Measurements from ENCODE around the gene ASB1.

- TF ChIP-seq CTCF (IDR thresholded peaks at IDR 0.05) (no peak), POLR2A (IDR thresholded peaks at IDR 0.05) (no peak)
Observed at GRCh38 chr2:238476258-238476657, 49.5 kb downstream of the ASB1 start.

Data from body of pancreas (tissue), 4 donors.